Right lobe of liver (tissue), 6 donors: Measurements from ENCODE around the gene TRIM56. TPM values are rescaled to one million over a fixed set of nuclear protein-coding genes. Genes with fewer than 3 reads are reported as not detected.

ENCODE experiments used
- ATAC-seq, 4 donors: fragments of 200-7000 bp; cut with Tn5 transposase; one replicate each; pipeline ENCODE4 v1.9.1; 2020; ENCODE audit warnings: mild to moderate bottlenecking in 4 of 4, moderate library complexity in 4 of 4
- DNase-seq, 3 donors: peaks; one replicate each; pipeline ENCODE4 v3.0.0-alpha.2; 2020
- H3K27ac ChIP-seq, 3 donors: fragments of 200-600 bp; one replicate each; pipeline ENCODE4 v1.8.0; 2022
- H3K27me3 ChIP-seq, 2 donors: fragments of 200-600 bp; one replicate each; pipeline ENCODE4 v1.8.0; 2022
- H3K36me3 ChIP-seq, 4 donors: fragments of 200-600 bp; sonication (generic) in 1 of 4; one replicate each; pipeline versions ENCODE4 v1.5.1 to v1.8.0; 2017 to 2022; ENCODE audit warnings: control low read depth in 1 of 4
- H3K4me1 ChIP-seq, 4 donors: fragments of 200-600 bp; sonication (generic) in 1 of 4; one replicate each; pipeline versions ENCODE4 v1.5.1 to v1.8.0; 2017 to 2022; ENCODE audit warnings: control low read depth in 1 of 4
- H3K4me3 ChIP-seq, 3 donors: fragments of 200-600 bp; one replicate each; pipeline ENCODE4 v1.8.0; 2022
- H3K9me3 ChIP-seq, 4 donors: fragments of 200-600 bp; sonication (generic) in 1 of 4; one replicate each; pipeline versions ENCODE4 v1.5.1 to v1.8.0; 2017 to 2022; ENCODE audit warnings: control low read depth in 1 of 4
- CTCF ChIP-seq, 4 donors: fragments of 200-600 bp in 3 of 4; fragments of 450-650 bp in 1 of 4; IDR thresholded peaks; one replicate each; pipeline versions ENCODE4 v1.5.1 to v1.8.0; 2016 to 2022; ENCODE audit warnings: antibody characterized with exemption in 4 of 4, mild to moderate bottlenecking in 2 of 4
- POLR2A ChIP-seq: fragments of 450-650 bp; IDR thresholded peaks from one replicate; pipeline ENCODE4 v1.6.1; 2017; ENCODE audit warnings: antibody characterized with exemption, mild to moderate bottlenecking
- WGBS: methylation state at CpG from one replicate; pipeline ENCODE4 v1.1.6; 2018; ENCODE audit warnings: low coverage, low lambda C conversion rate; ENCODE audit not compliant: insufficient coverage; ENCODE audit errors: missing lambda C conversion rate; 5-methylcytosine and 5-hydroxymethylcytosine counted together
- intact Hi-C, 2 donors: fragments of 100-400 bp; cut with DNase I; formaldehyde crosslinking; loops; one replicate each; pipeline versions ENCODE4 v1.11.2 to v1.14.1; 2022
- total RNA-seq, 6 experiments: library from RNA; depleted of rRNA in 2 of 6; stranded (reverse); fragments of >200 nt in 2 of 6; fragmentation: NEBNext Ultra II Directional in 3 of 6; extraction: Animal tissue kit (Norgen Biotek cat#: 25700) in 3 of 6; gene quantifications; one replicate each; pipeline versions ENCODE4 v1.1.0 to v1.2.4, GENCODE V29; 2016 to 2023
- donor health status: DM: no; HTN: yes; CAD: no.
- donor health status: DM: no; HTN: no; CAD: no.
- donor health status: DM: no; HTN: no; CAD: no.
- donor health status: DM: no; HTN: yes; CAD: no.
- donor health status: DM: no; HTN: yes; CAD: no.

TRIM56 gene
- total RNA-seq, 6 experiments from 2014 or later: 9.2 to 19.7 (median 17.6) TPM

GRCh38 chr7:101113836-101114235 is 28.6 kb downstream of the TRIM56 start:
- Histone ChIP-seq H3K36me3 (no peaks in the 10 kb centered on the region), H3K4me1 (no peaks in the 10 kb centered on the region), H3K27me3 (no peaks in the 10 kb centered on the region), H3K27ac (no peak overlapping the region), H3K4me3 (no peak overlapping the region), H3K9me3 (no peaks in the 10 kb centered on the region)
- no peak for TF ChIP-seq CTCF (IDR thresholded peaks at IDR 0.05)
- intact Hi-C loops: no loop called here
- 100% methylated on average over 5 of the region's 11 CpGs for WGBS
- ATAC-seq: no peak
- DNase-seq: no peak

- H3K27me3 ChIP-seq: no peaks in the 10 kb centered on the region
- intact Hi-C loops: no loop called here
- ATAC-seq (no peak), DNase-seq (no peak)
- H3K9me3 ChIP-seq: no peaks in the 10 kb centered on the region
- H3K27ac ChIP-seq: no peak overlapping the region
- 75% methylated on average over 3 of the region's 8 CpGs for WGBS
- no peaks in the 10 kb centered on the region for H3K4me1 ChIP-seq
- no peak overlapping the region for H3K4me3 ChIP-seq
- TF ChIP-seq CTCF (IDR thresholded peaks at IDR 0.05) (no peak), POLR2A (no peak)
- H3K36me3 ChIP-seq: no peaks in the 10 kb centered on the region
These were observed 29.2 kb downstream of the TRIM56 start for GRCh38 chr7:101114492-101114891.

- Histone ChIP-seq H3K4me3 (no peak overlapping the region), H3K4me1 (no peaks in the 10 kb centered on the region), H3K27me3 (no peaks in the 10 kb centered on the region), H3K27ac (no peak overlapping the region), H3K36me3 (no peaks in the 10 kb centered on the region), H3K9me3 (no peaks in the 10 kb centered on the region)
- 100% methylated on average over 3 of the region's 3 CpGs for WGBS
- no peak for DNase-seq
- TF ChIP-seq POLR2A (no peak), CTCF (IDR thresholded peaks at IDR 0.05) (no peak)
- ATAC-seq: no peak
- intact Hi-C loops: no loop called here
These were observed 29.9 kb downstream of the TRIM56 start for GRCh38 chr7:101115215-101115614.

- intact Hi-C loops: no loop called here
- 77% methylated on average over 5 of the region's 10 CpGs for WGBS
- H3K27ac ChIP-seq: no peak overlapping the region
These were observed 31.6 kb downstream of the TRIM56 start for GRCh38 chr7:101116898-101117297.

More at GRCh38 chr7:101116898-101117297, 31.6 kb downstream of the TRIM56 start:
- H3K4me3 ChIP-seq: no peak overlapping the region
- H3K4me1 ChIP-seq: peaks cover 0 to 7% (median 3%) of the 10 kb centered on the region in 4 donors
- DNase-seq (no peak), ATAC-seq (no peak)
- H3K36me3 ChIP-seq: no peaks in the 10 kb centered on the region
- no peaks in the 10 kb centered on the region for H3K27me3 ChIP-seq
- H3K9me3 ChIP-seq: no peaks in the 10 kb centered on the region
- TF ChIP-seq CTCF (IDR thresholded peaks at IDR 0.05): no peak
- TF ChIP-seq POLR2A: no peak
